ENCODE measurements around the gene RNU6-9. TPM values are rescaled to one million over a fixed set of nuclear protein-coding genes. Genes with fewer than 3 reads are reported as not detected.

RNU6-9 gene
- total RNA-seq, 2 experiments from 2014 or later: not detected

DNA sequence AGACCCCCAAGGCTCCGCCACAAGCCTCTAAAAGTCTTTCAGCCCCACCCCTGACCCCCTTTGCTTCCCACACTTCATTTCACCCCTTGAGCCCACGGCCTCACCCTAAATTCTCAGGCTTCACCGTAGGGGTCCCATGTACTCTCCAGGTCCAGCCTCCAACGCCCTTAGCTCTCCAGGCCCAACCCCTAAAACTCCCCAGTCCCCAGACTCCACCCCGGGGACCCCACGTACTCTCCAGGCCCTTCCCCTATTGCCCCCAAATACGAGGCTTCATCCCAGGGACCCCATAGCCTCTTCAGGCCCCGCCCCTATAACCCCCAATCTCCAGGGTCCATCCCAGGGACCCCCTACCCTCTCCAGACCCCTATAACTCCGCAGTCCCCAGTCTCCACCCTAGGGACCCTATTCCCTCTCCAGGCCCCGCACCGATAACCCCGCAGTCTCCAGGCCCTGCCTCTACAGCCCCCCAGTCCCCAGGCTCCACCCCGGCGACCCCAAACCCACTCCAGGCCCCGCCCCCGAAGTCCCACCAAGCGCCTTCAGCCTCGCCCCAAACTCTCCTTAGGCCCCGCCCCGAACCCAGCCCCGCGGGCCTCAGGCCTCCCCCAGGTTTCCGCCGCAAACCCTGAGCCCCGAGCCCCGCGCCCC, 916 bp upstream of the RNU6-9 start:
- no peaks in the 10 kb centered on the region for H3K9me3 ChIP-seq (ENCODE audit: control insufficient read depth in 1 of 2, insufficient read depth in 1 of 2, low read length in 2 of 2)
- H3K4me1 Mint-ChIP-seq (ENCODE audit: low read depth): peaks cover 25% of the 10 kb centered on the region
- H3K36me3 Mint-ChIP-seq (ENCODE audit: low read depth): peaks cover 44% of the 10 kb centered on the region
- intact Hi-C loops (cut with DNase I, micrococcal nuclease): loop anchor here (2.0 kb wide), 2 partner anchors 20 to 30 kb away; no protein-coding TSS in a partner anchor
- peaks cover 36% of the 10 kb centered on the region for H3K36me3 ChIP-seq (ENCODE audit: insufficient read depth, low read length)
- H3K9me3 Mint-ChIP-seq: no peaks in the 10 kb centered on the region
- H3K27me3 ChIP-seq (ENCODE audit: control insufficient read depth in 1 of 2, insufficient read depth in 2 of 2, low read length in 2 of 2): no peaks in the 10 kb centered on the region
- TF ChIP-seq, protein P1, sequence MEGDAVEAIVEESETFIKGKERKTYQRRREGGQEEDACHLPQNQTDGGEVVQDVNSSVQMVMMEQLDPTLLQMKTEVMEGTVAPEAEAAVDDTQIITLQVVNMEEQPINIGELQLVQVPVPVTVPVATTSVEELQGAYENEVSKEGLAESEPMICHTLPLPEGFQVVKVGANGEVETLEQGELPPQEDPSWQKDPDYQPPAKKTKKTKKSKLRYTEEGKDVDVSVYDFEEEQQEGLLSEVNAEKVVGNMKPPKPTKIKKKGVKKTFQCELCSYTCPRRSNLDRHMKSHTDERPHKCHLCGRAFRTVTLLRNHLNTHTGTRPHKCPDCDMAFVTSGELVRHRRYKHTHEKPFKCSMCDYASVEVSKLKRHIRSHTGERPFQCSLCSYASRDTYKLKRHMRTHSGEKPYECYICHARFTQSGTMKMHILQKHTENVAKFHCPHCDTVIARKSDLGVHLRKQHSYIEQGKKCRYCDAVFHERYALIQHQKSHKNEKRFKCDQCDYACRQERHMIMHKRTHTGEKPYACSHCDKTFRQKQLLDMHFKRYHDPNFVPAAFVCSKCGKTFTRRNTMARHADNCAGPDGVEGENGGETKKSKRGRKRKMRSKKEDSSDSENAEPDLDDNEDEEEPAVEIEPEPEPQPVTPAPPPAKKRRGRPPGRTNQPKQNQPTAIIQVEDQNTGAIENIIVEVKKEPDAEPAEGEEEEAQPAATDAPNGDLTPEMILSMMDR (IDR thresholded peaks at IDR 0.05): no peak
- peak overlapping the region; percentile 58 to 92 for H3K27ac ChIP-seq (ENCODE audit: low read depth in 1 of 2, low read length in 2 of 2)
- H3K4me3 Mint-ChIP-seq: peak overlapping the region; percentile 84
- DNase-seq (peak in 1 of 14 experiments; percentile 52), ATAC-seq (ENCODE audit: poor library complexity) (no peak)
- H3K4me3 ChIP-seq (ENCODE audit: low read length): peak overlapping the region; percentile 69
- peak overlapping the region; percentile 98 for H3K27ac Mint-ChIP-seq
- H3K27me3 Mint-ChIP-seq: peaks cover 3% of the 10 kb centered on the region
- peaks cover 25% of the 10 kb centered on the region for H3K4me1 ChIP-seq (ENCODE audit: insufficient read depth, low read length)
- POLR2A ChIA-PET: interaction anchor here (0.6 to 7.0 kb wide), 25 partner anchors 10 to 381 kb away, joined by 3 to 183 read pairs (median 4); partner anchors contain the start of genes ABCA7, CIRBP, KISS1R and PTBP1
- CTCF ChIA-PET: interaction anchor here (0.7 to 2.3 kb wide), 6 partner anchors 9 to 28 kb away, joined by 3 to 12 read pairs (median 4); no protein-coding TSS in a partner anchor

DNA sequence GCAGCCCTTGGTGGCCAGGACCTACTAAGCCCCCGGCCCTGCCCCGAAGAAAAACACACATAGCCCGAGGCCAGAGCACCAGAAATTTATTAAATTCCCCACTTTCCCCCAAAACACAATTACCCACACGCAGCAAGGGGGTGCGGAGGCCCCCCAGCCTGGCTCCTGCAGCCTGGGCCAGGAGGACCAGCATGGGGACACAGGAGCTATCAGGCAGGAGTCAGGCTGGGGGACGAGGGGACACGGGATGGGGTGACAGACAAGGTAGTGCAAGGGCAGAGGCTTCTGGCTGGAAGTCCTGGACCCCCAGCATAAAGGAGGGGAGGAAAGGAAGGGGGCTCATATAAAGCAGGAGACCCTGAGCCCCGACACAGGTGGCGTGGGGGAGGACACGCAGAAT, 3.1 kb downstream of the RNU6-9 start:
- ATAC-seq (ENCODE audit: poor library complexity) (no peak), DNase-seq (no peak)
- Mint-ChIP-seq H3K4me3 (no peak overlapping the region), H3K36me3 (ENCODE audit: low read depth) (peaks cover 50% of the 10 kb centered on the region), H3K27me3 (peaks cover 3% of the 10 kb centered on the region), H3K27ac (peak overlapping the region; percentile 98), H3K4me1 (ENCODE audit: low read depth) (peaks cover 33% of the 10 kb centered on the region), H3K9me3 (no peaks in the 10 kb centered on the region)
- Histone ChIP-seq H3K36me3 (ENCODE audit: insufficient read depth, low read length) (peaks cover 42% of the 10 kb centered on the region), H3K27ac (ENCODE audit: low read depth in 1 of 2, low read length in 2 of 2) (no peak overlapping the region), H3K4me3 (ENCODE audit: low read length) (no peak overlapping the region), H3K4me1 (ENCODE audit: insufficient read depth, low read length) (peaks cover 36% of the 10 kb centered on the region), H3K9me3 (ENCODE audit: control insufficient read depth in 1 of 2, insufficient read depth in 1 of 2, low read length in 2 of 2) (no peaks in the 10 kb centered on the region), H3K27me3 (ENCODE audit: control insufficient read depth in 1 of 2, insufficient read depth in 2 of 2, low read length in 2 of 2) (no peaks in the 10 kb centered on the region)
- CTCF ChIA-PET: no interaction called here
- intact Hi-C loops (cut with DNase I, micrococcal nuclease): no loop called here
- TF ChIP-seq, protein P1 (IDR thresholded peaks at IDR 0.05): no peak
- POLR2A ChIA-PET: interaction anchor here (1.4 to 7.0 kb wide), 4 partner anchors 10 to 33 kb away, joined by 4 to 183 read pairs (median 6); partner anchors contain the start of gene KISS1R

DNA sequence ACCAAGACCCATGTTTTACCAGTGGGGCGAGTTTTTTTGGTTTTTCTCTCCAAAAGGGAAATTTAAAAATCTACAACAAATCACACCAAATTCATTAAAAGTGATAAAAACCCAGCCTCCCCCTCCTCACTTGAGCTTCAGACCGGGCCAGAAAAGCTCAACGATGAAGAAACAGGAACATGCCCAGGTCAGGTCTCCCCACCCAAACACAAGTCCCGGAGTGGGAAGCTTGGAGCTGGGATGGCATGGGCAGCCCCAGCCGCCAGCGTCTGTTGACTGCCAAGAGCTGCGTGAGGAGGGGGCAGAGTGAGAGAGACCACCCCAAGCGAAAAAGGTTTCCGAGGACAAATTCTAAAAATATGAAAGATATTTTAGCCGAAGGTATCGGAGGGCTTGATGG, 3.7 kb downstream of the RNU6-9 start:
- no peaks in the 10 kb centered on the region for H3K27me3 ChIP-seq (ENCODE audit: control insufficient read depth in 1 of 2, insufficient read depth in 2 of 2, low read length in 2 of 2)
- DNase-seq (no peak), ATAC-seq (ENCODE audit: poor library complexity) (no peak)
- H3K4me3 Mint-ChIP-seq: no peak overlapping the region
- peaks cover 33% of the 10 kb centered on the region for H3K4me1 Mint-ChIP-seq (ENCODE audit: low read depth)
- H3K27me3 Mint-ChIP-seq: peaks cover 3% of the 10 kb centered on the region
- H3K4me3 ChIP-seq (ENCODE audit: low read length): no peak overlapping the region
- peak overlapping the region; percentile 98 for H3K27ac Mint-ChIP-seq
- H3K36me3 ChIP-seq (ENCODE audit: insufficient read depth, low read length): peaks cover 48% of the 10 kb centered on the region
- H3K36me3 Mint-ChIP-seq (ENCODE audit: low read depth): peaks cover 55% of the 10 kb centered on the region
- intact Hi-C loops (cut with DNase I, micrococcal nuclease): no loop called here
- no peak overlapping the region for H3K27ac ChIP-seq (ENCODE audit: low read depth in 1 of 2, low read length in 2 of 2)
- ChIA-PET POLR2A (interaction anchor here (0.9 to 7.0 kb wide), 4 partner anchors 9 to 24 kb away, joined by 3 to 183 read pairs (median 4); partner anchors contain the start of gene KISS1R), CTCF (no interaction called here)
- H3K4me1 ChIP-seq (ENCODE audit: insufficient read depth, low read length): peaks cover 37% of the 10 kb centered on the region
- no peaks in the 10 kb centered on the region for H3K9me3 Mint-ChIP-seq
- no peaks in the 10 kb centered on the region for H3K9me3 ChIP-seq (ENCODE audit: control insufficient read depth in 1 of 2, insufficient read depth in 1 of 2, low read length in 2 of 2)
- TF ChIP-seq, protein P1 (IDR thresholded peaks at IDR 0.05): no peak
